Trophoblast cell (in vitro differentiated cells and primary cell): ENCODE measurements around the gene PVALEF.

Experiments used
- DNase-seq, 2 donors: peaks; one replicate each; pipeline ENCODE4 v3.0.0-alpha.2; 2016
- H2AFZ ChIP-seq: 2 replicates; pipeline ENCODE4 v1.6.1; 2013; ENCODE audit warnings: low read length, moderate library complexity, mild to moderate bottlenecking; ENCODE audit not compliant: insufficient read depth, poor library complexity
- H2AK5ac ChIP-seq: 2 replicates; pipeline ENCODE4 v1.6.1; 2013; ENCODE audit warnings: mild to moderate bottlenecking, low read length
- H2BK120ac ChIP-seq: 2 replicates; pipeline ENCODE4 v1.6.1; 2013; ENCODE audit warnings: low read length, mild to moderate bottlenecking, moderate library complexity; ENCODE audit not compliant: insufficient read depth, poor library complexity
- H2BK12ac ChIP-seq: 2 replicates; pipeline ENCODE4 v1.6.1; 2013; ENCODE audit warnings: mild to moderate bottlenecking, low read length, moderate library complexity
- H2BK5ac ChIP-seq: 2 replicates; pipeline ENCODE4 v1.6.1; 2013; ENCODE audit warnings: low read length, low read depth, moderate library complexity, mild to moderate bottlenecking; ENCODE audit not compliant: poor library complexity
- H3K14ac ChIP-seq: 2 replicates; pipeline ENCODE4 v1.6.1; 2013; ENCODE audit warnings: mild to moderate bottlenecking, low read length
- H3K18ac ChIP-seq: 2 replicates; pipeline ENCODE4 v1.6.1; 2013; ENCODE audit warnings: mild to moderate bottlenecking, low read length
- H3K23ac ChIP-seq: 2 replicates; pipeline ENCODE4 v1.6.1; 2013; ENCODE audit warnings: low read length
- H3K27ac ChIP-seq: 2 replicates; pipeline ENCODE4 v1.5.1; 2013; ENCODE audit warnings: low read depth, mild to moderate bottlenecking, inconsistent platforms, low read length, moderate library complexity
- H3K27me3 ChIP-seq: 2 replicates; pipeline ENCODE4 v1.6.1; 2013; ENCODE audit warnings: inconsistent platforms, mild to moderate bottlenecking, low read length, moderate library complexity; ENCODE audit not compliant: insufficient read depth
- H3K36me3 ChIP-seq, 2 experiments: 1 replicate in 1 of 2; 2 replicates in 1 of 2; pipeline ENCODE4 v1.6.1; 2013; ENCODE audit warnings: low read length in 2 of 2, mild to moderate bottlenecking in 2 of 2, moderate library complexity in 1 of 2; ENCODE audit not compliant: insufficient read depth in 2 of 2, control insufficient read depth in 1 of 2
- H3K4ac ChIP-seq: 2 replicates; pipeline ENCODE4 v1.6.1; 2013; ENCODE audit warnings: low read depth, mild to moderate bottlenecking, low read length, moderate library complexity
- H3K4me1 ChIP-seq, 2 experiments: 1 replicate in 1 of 2; 2 replicates in 1 of 2; pipeline ENCODE4 v1.6.1; 2013; ENCODE audit warnings: low read length in 2 of 2, mild to moderate bottlenecking in 2 of 2, moderate library complexity in 1 of 2; ENCODE audit not compliant: insufficient read depth in 2 of 2, control insufficient read depth in 1 of 2
- H3K4me2 ChIP-seq: 2 replicates; pipeline ENCODE4 v1.6.1; 2013; ENCODE audit warnings: inconsistent platforms, mild to moderate bottlenecking, low read length, moderate library complexity
- H3K4me3 ChIP-seq: 2 replicates; pipeline ENCODE4 v1.5.1; 2013; ENCODE audit warnings: mild to moderate bottlenecking, low read depth, low read length, inconsistent platforms
- H3K79me1 ChIP-seq: one replicate; pipeline ENCODE4 v1.6.1; 2013; ENCODE audit warnings: low read length
- H3K79me2 ChIP-seq: 2 replicates; pipeline ENCODE4 v1.6.1; 2013; ENCODE audit warnings: low read length, mild to moderate bottlenecking; ENCODE audit not compliant: control insufficient read depth, insufficient read depth, poor library complexity
- H3K9ac ChIP-seq: 2 replicates; pipeline ENCODE4 v1.6.1; 2013; ENCODE audit warnings: mild to moderate bottlenecking, low read length
- H3K9me3 ChIP-seq: 2 replicates; pipeline ENCODE4 v1.6.1; 2013; ENCODE audit warnings: low read depth, mild to moderate bottlenecking, control low read depth, inconsistent platforms, low read length; ENCODE audit not compliant: insufficient read depth
- H4K12ac ChIP-seq: 2 replicates; pipeline ENCODE4 v1.6.1; 2013; ENCODE audit warnings: low read depth, mild to moderate bottlenecking, low read length, moderate library complexity
- H4K8ac ChIP-seq: 2 replicates; pipeline ENCODE4 v1.6.1; 2013; ENCODE audit warnings: low read depth, mild to moderate bottlenecking, low read length, moderate library complexity
- H4K91ac ChIP-seq: one replicate; pipeline ENCODE4 v1.6.1; 2013; ENCODE audit warnings: low read depth, mild to moderate bottlenecking, low read length, moderate library complexity
- WGBS: extraction: QIAGEN DNeasy Blood & Tissue Kit; methylation state at CpG from one replicate; pipeline ENCODE4 v1.1.7; 2013; ENCODE audit warnings: missing lambda C conversion rate; ENCODE audit not compliant: insufficient read length, insufficient coverage; ENCODE audit errors: extremely low coverage; 5-methylcytosine and 5-hydroxymethylcytosine counted together

The PVALEF gene

GRCh38 chr17:81193051-81193410 lies 27.7 kb downstream of the PVALEF start:
- WGBS, result no CpG with 5 or more reads among the region's 17 CpGs

DNA sequence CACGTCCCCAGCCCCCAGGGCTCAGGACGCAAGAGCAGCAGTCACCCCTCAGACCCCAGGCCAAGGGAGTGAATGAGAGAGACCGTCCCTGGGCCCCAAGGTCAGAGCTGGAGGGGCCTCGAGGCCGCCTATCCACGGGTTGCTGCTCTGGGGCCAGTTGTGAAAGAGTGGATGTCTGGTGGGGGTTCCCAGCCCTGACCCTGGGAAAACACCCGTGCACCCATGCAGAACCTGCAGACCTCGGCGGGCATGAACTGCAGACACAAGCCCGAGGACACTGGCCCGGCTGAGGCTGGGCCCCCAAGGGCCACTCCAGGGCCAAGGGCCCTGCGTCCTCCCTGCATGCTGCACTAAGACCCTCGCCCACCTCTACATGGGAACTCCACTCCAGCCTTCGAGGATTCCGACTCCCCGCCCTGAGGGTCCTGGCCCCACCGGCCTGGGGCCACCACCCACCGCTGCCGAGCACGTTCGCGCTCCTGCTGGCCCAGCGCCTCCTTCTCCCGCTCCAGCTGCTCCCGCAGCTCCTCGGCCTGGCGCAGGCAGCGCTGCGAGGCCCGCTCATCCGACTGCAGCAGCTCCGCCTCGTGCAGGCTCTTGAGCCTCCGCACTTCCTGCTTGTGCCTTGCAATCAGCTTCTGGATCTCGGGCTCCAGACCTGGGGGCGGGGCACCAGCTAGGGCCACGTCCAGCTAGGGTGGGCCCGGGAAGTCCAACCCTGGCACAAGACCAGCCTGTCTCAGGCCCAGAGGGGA lies 28.3 kb downstream of the PVALEF start:
- H4K12ac ChIP-seq, result no peak overlapping the region
- no peak overlapping the region for H2AFZ ChIP-seq
- no peak overlapping the region for H3K14ac ChIP-seq
- H3K9me3 ChIP-seq, result no peaks in the 10 kb centered on the region
- DNase-seq, result peak in 1 of 2 donors; percentile 27
- no peak overlapping the region for H2AK5ac ChIP-seq
- H2BK12ac ChIP-seq, result no peak overlapping the region
- no peak overlapping the region for H3K9ac ChIP-seq
- no CpG with 5 or more reads among the region's 38 CpGs for WGBS
- no peak overlapping the region for H3K27ac ChIP-seq
- H3K4ac ChIP-seq, result no peak overlapping the region
- H2BK120ac ChIP-seq, result no peak overlapping the region
- H4K91ac ChIP-seq, result no peak overlapping the region
- H3K18ac ChIP-seq, result no peak overlapping the region
- H4K8ac ChIP-seq, result no peak overlapping the region
- no peak overlapping the region for H3K23ac ChIP-seq
- no peak overlapping the region for H3K4me3 ChIP-seq
- no peak overlapping the region for H3K4me2 ChIP-seq
- no peaks in the 10 kb centered on the region for H3K27me3 ChIP-seq
- no peaks in the 10 kb centered on the region for H3K79me1 ChIP-seq
- no peak overlapping the region for H2BK5ac ChIP-seq
- no peaks in the 10 kb centered on the region for H3K79me2 ChIP-seq
- peaks cover 30 to 32% of the 10 kb centered on the region in 2 experiments for H3K36me3 ChIP-seq
- peaks cover 4 to 9% of the 10 kb centered on the region in 2 experiments for H3K4me1 ChIP-seq

More at GRCh38 chr17:81193051-81193410, 27.7 kb downstream of the PVALEF start:
- no peak overlapping the region for H2AFZ ChIP-seq
- peaks cover 4 to 9% of the 10 kb centered on the region in 2 experiments for H3K4me1 ChIP-seq
- no peak overlapping the region for H2AK5ac ChIP-seq
- H3K36me3 ChIP-seq, result peaks cover 32 to 35% of the 10 kb centered on the region in 2 experiments
- H4K12ac ChIP-seq, result no peak overlapping the region
- H3K9ac ChIP-seq, result no peak overlapping the region
- H3K4me3 ChIP-seq, result no peak overlapping the region
- H2BK120ac ChIP-seq, result no peak overlapping the region
- H3K9me3 ChIP-seq, result no peaks in the 10 kb centered on the region
- no peak overlapping the region for H3K4me2 ChIP-seq
- H3K14ac ChIP-seq, result no peak overlapping the region
- H2BK12ac ChIP-seq, result no peak overlapping the region
- DNase-seq, result no peak
- H3K27ac ChIP-seq, result no peak overlapping the region
- H3K4ac ChIP-seq, result no peak overlapping the region
- no peak overlapping the region for H2BK5ac ChIP-seq
- no peak overlapping the region for H3K23ac ChIP-seq
- H3K79me2 ChIP-seq, result no peaks in the 10 kb centered on the region
- H3K18ac ChIP-seq, result no peak overlapping the region
- H4K91ac ChIP-seq, result no peak overlapping the region
- no peaks in the 10 kb centered on the region for H3K27me3 ChIP-seq
- no peaks in the 10 kb centered on the region for H3K79me1 ChIP-seq
- H4K8ac ChIP-seq, result no peak overlapping the region

DNA sequence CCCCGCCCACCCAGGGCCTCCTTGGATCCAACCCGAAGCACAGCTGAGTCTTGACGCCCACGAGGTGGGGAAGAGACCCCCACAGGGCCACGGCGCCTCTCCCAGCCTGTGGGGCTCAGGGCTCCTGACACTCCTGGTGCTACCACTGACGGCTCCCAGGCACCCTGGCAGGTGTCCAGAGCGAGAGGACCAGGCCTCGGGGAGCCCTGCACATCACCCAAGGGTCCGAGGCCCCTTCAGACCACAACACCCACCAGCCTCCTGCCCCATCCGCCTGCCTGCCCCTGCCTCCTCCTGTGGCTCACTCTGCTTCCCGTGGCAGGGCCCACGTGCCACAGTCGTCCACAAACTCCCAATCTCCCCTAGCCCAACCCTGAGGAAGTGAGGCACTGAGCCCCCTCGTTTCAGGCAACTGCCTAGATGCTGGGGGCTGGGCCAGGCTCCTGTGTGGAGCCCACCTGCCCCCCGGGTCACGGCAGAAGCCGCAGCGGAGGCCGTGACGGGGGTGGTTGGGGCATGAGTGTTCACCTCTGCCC lies 29.0 kb downstream of the PVALEF start:
- H2AK5ac ChIP-seq, result no peak overlapping the region
- no peak overlapping the region for H2BK12ac ChIP-seq
- WGBS, result no CpG with 5 or more reads among the region's 21 CpGs
- peaks cover 2% of the 10 kb centered on the region for H3K9me3 ChIP-seq
- no peaks in the 10 kb centered on the region for H3K27me3 ChIP-seq
- no peak overlapping the region for H3K4ac ChIP-seq
- no peak for DNase-seq
- H2BK120ac ChIP-seq, result no peak overlapping the region
- H3K14ac ChIP-seq, result no peak overlapping the region
- no peak overlapping the region for H3K27ac ChIP-seq
- H3K4me2 ChIP-seq, result no peak overlapping the region
- no peak overlapping the region for H3K9ac ChIP-seq
- H4K8ac ChIP-seq, result no peak overlapping the region
- H4K12ac ChIP-seq, result no peak overlapping the region
- no peak overlapping the region for H4K91ac ChIP-seq
- no peak overlapping the region for H3K18ac ChIP-seq
- no peak overlapping the region for H3K4me3 ChIP-seq
- no peaks in the 10 kb centered on the region for H3K79me1 ChIP-seq
- H3K23ac ChIP-seq, result no peak overlapping the region
- H3K4me1 ChIP-seq, result peaks cover 4 to 9% of the 10 kb centered on the region in 2 experiments
- H3K36me3 ChIP-seq, result peaks cover 30 to 31% of the 10 kb centered on the region in 2 experiments
- H2BK5ac ChIP-seq, result no peak overlapping the region
- H3K79me2 ChIP-seq, result no peaks in the 10 kb centered on the region
- no peak overlapping the region for H2AFZ ChIP-seq

- no peak overlapping the region for H2AFZ ChIP-seq
- H3K9me3 ChIP-seq, result peaks cover 3% of the 10 kb centered on the region
- no peak overlapping the region for H3K14ac ChIP-seq
- no peak overlapping the region for H3K23ac ChIP-seq
- H3K27me3 ChIP-seq, result no peaks in the 10 kb centered on the region
- no peak overlapping the region for H3K4ac ChIP-seq
- no peak overlapping the region for H2BK12ac ChIP-seq
- no peaks in the 10 kb centered on the region for H3K79me2 ChIP-seq
- peaks cover 31 to 33% of the 10 kb centered on the region in 2 experiments for H3K36me3 ChIP-seq
- DNase-seq, result no peak
- H2BK120ac ChIP-seq, result no peak overlapping the region
- no peak overlapping the region for H3K4me3 ChIP-seq
- H4K91ac ChIP-seq, result no peak overlapping the region
- H2BK5ac ChIP-seq, result no peak overlapping the region
- H3K4me1 ChIP-seq, result peaks cover 4 to 9% of the 10 kb centered on the region in 2 experiments
- no peak overlapping the region for H2AK5ac ChIP-seq
- H4K12ac ChIP-seq, result no peak overlapping the region
- H3K9ac ChIP-seq, result no peak overlapping the region
- no peaks in the 10 kb centered on the region for H3K79me1 ChIP-seq
- H3K27ac ChIP-seq, result no peak overlapping the region
- WGBS, result no CpG with 5 or more reads among the region's 37 CpGs
- H3K4me2 ChIP-seq, result no peak overlapping the region
- H3K18ac ChIP-seq, result no peak overlapping the region
- H4K8ac ChIP-seq, result no peak overlapping the region
Measured at GRCh38 chr17:81194941-81195901, 29.9 kb downstream of the PVALEF start.
